Stimulated activated CD4-positive, alpha-beta T cell treated with anti-CD3 and anti-CD28 coated beads, Interleukin-1b, Interleukin-23, amount 100 ng/mL, for 4 hours (primary cell): Measurements from ENCODE around the gene AOC2.
"Not testable (repeated sequence)": the region's sequence is repeated elsewhere in the genome, so short reads cannot be mapped to it uniquely, and the experiment has no call there.

Experiments used
- DNase-seq, 2 donors: peaks; one replicate each; pipeline ENCODE4 v3.0.0-alpha.2; 2020; ENCODE audit warnings: low read depth in 2 of 2

The AOC2 gene

GRCh38 chr17:42832934-42833766 is 11.2 kb upstream of the AOC2 start, which contains the start of gene PSME3:
TSS of gene PSME3 (plus strand) at chr17:42833397. CDS start at chr17:42833632, 235 bp downstream.
- peak; percentile 80 to 84 for DNase-seq

GRCh38 chr17:42833767-42834422 is 10.5 kb upstream of the AOC2 start:
- DNase-seq = no peak

GRCh38 chr17:42835732-42836131 is 8.6 kb upstream of the AOC2 start:
- no peak for DNase-seq

GRCh38 chr17:42841975-42842685 is 2.2 kb upstream of the AOC2 start:
- no peak for DNase-seq

GRCh38 chr17:42843358-42843934 is 934 bp upstream of the AOC2 start:
- DNase-seq = no peak

GRCh38 chr17:42844761-42845555 is 578 bp downstream of the AOC2 start:
- no peak for DNase-seq

GRCh38 chr17:42845556-42845917 is 1.2 kb downstream of the AOC2 start:
- no peak for DNase-seq

- no peak for DNase-seq
These were observed 1.7 kb downstream of the AOC2 start for GRCh38 chr17:42845918-42846593.

- no peak for DNase-seq
These were observed 2.4 kb downstream of the AOC2 start for GRCh38 chr17:42846594-42847280.

GRCh38 chr17:42848093-42848492 is 3.7 kb downstream of the AOC2 start:
- no peak for DNase-seq

- no peak for DNase-seq
These were observed 4.7 kb downstream of the AOC2 start for GRCh38 chr17:42849031-42849430.

- DNase-seq = no peak
These were observed 5.2 kb downstream of the AOC2 start for GRCh38 chr17:42849451-42850181.

GRCh38 chr17:42850954-42851353 is 6.6 kb downstream of the AOC2 start, which contains the start of gene AOC3:
TSS of gene AOC3 (plus strand) at chr17:42851199. CDS start at chr17:42851344, 145 bp downstream.
- no peak for DNase-seq

GRCh38 chr17:42851371-42852240 is 7.2 kb downstream of the AOC2 start:
- not testable (repeated sequence) for DNase-seq

GRCh38 chr17:42852351-42852750 is 8.0 kb downstream of the AOC2 start:
- no peak for DNase-seq

GRCh38 chr17:42853004-42853403 is 8.6 kb downstream of the AOC2 start:
- DNase-seq = no peak

- no peak for DNase-seq
These were observed 9.2 kb downstream of the AOC2 start for GRCh38 chr17:42853597-42853967.
